Stimulated activated CD4-positive, alpha-beta T cell treated with anti-CD3 and anti-CD28 coated beads, TNF-alpha, amount 100 ng/mL, for 48 hours (primary cell): Measurements from ENCODE around the gene KRT84.
"Not testable (repeated sequence)": the region's sequence is repeated elsewhere in the genome, so short reads cannot be mapped to it uniquely, and the experiment has no call there.

ENCODE experiments used
- DNase-seq, 3 donors: peaks; one replicate each; pipeline ENCODE4 v3.0.0-alpha.2; 2020; ENCODE audit warnings: low read depth in 3 of 3

Gene KRT84

GRCh38 chr12:52413202-52413601 lies 27.8 kb upstream of the KRT84 start:
- DNase-seq: no peak

GRCh38 chr12:52411815-52412214 lies 26.4 kb upstream of the KRT84 start:
- DNase-seq: no peak

GRCh38 chr12:52410589-52411248 lies 25.3 kb upstream of the KRT84 start:
- DNase-seq: not testable (repeated sequence)

GRCh38 chr12:52407918-52408317 lies 22.5 kb upstream of the KRT84 start:
- no peak for DNase-seq

GRCh38 chr12:52405922-52406385 lies 20.5 kb upstream of the KRT84 start, which contains the start of gene KRT82:
Gene KRT82 (minus strand): TSS chr12:52406335. CDS start chr12:52406277, 58 bp downstream.
- DNase-seq: no peak

- no peak for DNase-seq
Observed at GRCh38 chr12:52404951-52405350, 19.5 kb upstream of the KRT84 start.

GRCh38 chr12:52403561-52403960 lies 18.1 kb upstream of the KRT84 start:
- DNase-seq: no peak

GRCh38 chr12:52402873-52403540 lies 17.6 kb upstream of the KRT84 start:
- DNase-seq: no peak

GRCh38 chr12:52402377-52402776 lies 16.9 kb upstream of the KRT84 start:
- no peak for DNase-seq

GRCh38 chr12:52401926-52402325 lies 16.5 kb upstream of the KRT84 start:
- DNase-seq: no peak

- DNase-seq: no peak
Observed at GRCh38 chr12:52401526-52401925, 16.1 kb upstream of the KRT84 start.

- DNase-seq: no peak
Observed at GRCh38 chr12:52400906-52401305, 15.5 kb upstream of the KRT84 start.

GRCh38 chr12:52399756-52400155 lies 14.3 kb upstream of the KRT84 start:
- no peak for DNase-seq

GRCh38 chr12:52398176-52398575 lies 12.7 kb upstream of the KRT84 start:
- no peak for DNase-seq

GRCh38 chr12:52396656-52397055 lies 11.2 kb upstream of the KRT84 start:
- DNase-seq: no peak

- no peak for DNase-seq
Observed at GRCh38 chr12:52395761-52396434, 10.4 kb upstream of the KRT84 start.

- no peak for DNase-seq
Observed at GRCh38 chr12:52394836-52395405, 9.5 kb upstream of the KRT84 start.

GRCh38 chr12:52392465-52393007 lies 7.1 kb upstream of the KRT84 start:
- DNase-seq: no peak

- no peak for DNase-seq
Observed at GRCh38 chr12:52391618-52392002, 6.2 kb upstream of the KRT84 start.

- no peak for DNase-seq
Observed at GRCh38 chr12:52390739-52391617, 5.5 kb upstream of the KRT84 start.
